SH-SY5Y (cell line): ENCODE data around the gene DOCK8.

Source experiments
- GATA2 ChIP-seq: IDR thresholded peaks from 2 replicates; pipeline ENCODE4 v1.6.1; 2011; ENCODE audit warnings: mild to moderate bottlenecking, low read depth, low read length
- GATA3 ChIP-seq: IDR thresholded peaks from 2 replicates; pipeline ENCODE4 v1.6.1; 2011; ENCODE audit warnings: low read depth, mild to moderate bottlenecking, low read length, moderate library complexity

The DOCK8 gene

DNA sequence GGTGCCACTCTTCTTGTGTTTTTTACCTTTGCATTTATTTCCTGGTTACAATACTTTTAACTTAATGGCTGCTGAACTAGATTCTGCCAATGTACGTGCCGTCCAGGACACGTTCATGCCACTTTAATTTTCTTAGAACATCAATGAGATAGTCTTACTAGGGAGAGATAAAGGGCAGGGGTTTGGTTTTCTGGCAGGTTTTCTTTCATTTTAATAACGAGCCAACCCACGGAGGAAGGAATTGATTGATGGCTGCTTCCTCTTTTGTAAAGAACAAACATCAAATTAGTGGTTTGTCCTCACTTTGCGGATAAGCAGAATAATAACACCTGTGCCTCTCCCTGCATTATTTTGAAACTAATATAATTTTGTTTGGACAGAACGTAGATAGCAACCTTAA is 135.7 kb downstream of the DOCK8 start:
- TF ChIP-seq GATA2 (no peak), GATA3 (no peak)

DNA sequence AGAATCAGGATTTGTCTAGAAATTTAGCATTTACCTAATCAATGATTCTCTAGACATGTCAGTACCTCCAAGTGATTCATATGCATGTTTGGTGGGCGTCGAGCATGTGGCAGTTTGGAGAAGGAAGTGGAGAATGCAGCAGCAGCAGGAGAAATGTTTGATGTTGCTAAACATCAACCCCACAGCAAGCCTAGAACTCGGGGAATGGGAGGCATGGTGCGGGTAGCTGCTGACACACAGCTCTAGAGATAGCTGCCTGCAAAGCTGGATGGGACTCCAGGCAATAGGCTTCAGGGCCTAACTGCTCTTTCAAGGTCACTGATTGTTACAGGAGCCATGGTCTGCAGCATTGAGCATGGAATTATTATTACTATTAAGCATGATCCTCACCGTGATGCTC is 137.3 kb downstream of the DOCK8 start:
- TF ChIP-seq GATA3 (no peak), GATA2 (no peak)

GRCh38 chr9:353077-353476 is 138.4 kb downstream of the DOCK8 start:
- TF ChIP-seq GATA2 (no peak), GATA3 (no peak)

- TF ChIP-seq GATA3 (no peak), GATA2 (no peak)
These were observed 139.8 kb downstream of the DOCK8 start for GRCh38 chr9:354453-354852.

- TF ChIP-seq GATA3 (no peak), GATA2 (no peak)
These were observed 142.9 kb downstream of the DOCK8 start for GRCh38 chr9:357560-357959.

- TF ChIP-seq GATA3: no peak
- TF ChIP-seq GATA2: no peak
These were observed 148.1 kb downstream of the DOCK8 start for GRCh38 chr9:362561-363273.

DNA sequence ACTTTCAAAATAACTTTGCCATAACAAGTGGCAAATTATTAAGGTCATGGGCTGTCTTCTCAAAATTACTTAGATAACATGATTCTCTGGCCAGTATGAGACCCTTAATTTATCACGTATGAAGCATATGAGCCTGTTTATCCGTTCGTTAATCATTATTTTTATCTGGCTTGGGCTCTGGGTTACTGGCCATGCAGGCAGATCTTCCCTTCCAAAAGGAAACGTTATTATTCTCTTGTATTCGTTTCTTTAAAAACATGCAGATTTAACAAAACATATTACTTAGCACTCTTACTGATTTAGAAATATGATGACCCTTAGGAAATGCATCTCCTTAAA is 148.6 kb downstream of the DOCK8 start:
- TF ChIP-seq GATA2 (no peak), GATA3 (no peak)

DNA sequence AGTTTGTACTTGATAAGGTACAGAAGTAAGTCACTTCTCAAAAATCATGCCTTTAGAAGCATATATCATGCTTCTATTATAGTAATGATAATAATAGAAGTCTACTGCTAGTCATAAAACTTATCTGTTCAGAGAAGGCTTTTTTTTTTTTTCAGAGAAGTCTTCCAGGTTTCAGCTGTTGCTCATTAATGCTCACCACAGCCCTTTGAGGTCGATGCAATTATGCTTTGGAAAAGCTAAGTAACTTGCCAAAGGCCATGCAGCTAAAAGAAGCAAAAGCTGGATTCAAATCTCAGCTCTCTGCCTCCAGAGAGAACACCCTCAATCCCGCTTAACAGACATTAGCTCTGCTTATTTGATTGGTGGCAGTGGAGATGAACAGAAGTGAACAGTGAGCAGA is 150.8 kb downstream of the DOCK8 start:
- TF ChIP-seq GATA2 (no peak), GATA3 (no peak)

DNA sequence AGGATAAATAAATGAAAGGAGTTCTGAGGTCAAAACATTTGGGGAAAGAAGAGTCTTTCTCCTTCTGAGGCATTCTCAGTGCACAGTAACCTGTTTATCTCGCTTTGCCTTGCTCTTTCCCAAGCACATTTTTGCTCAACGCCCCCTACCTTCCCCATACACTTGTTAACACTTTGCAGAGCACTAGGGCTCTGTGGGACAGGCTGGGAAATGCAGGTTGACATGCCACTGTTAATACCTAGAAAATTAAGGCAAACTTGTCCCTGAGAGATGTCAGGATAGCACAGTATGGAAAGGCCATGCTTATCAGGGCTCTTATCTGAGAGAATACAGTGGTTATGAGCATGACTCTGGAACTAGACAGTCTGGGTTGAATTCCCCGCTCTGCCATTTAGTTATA is 152.0 kb downstream of the DOCK8 start:
- TF ChIP-seq GATA2 (no peak), GATA3 (no peak)

GRCh38 chr9:370086-370485 is 155.4 kb downstream of the DOCK8 start:
- TF ChIP-seq GATA2 (no peak), GATA3 (no peak)

DNA sequence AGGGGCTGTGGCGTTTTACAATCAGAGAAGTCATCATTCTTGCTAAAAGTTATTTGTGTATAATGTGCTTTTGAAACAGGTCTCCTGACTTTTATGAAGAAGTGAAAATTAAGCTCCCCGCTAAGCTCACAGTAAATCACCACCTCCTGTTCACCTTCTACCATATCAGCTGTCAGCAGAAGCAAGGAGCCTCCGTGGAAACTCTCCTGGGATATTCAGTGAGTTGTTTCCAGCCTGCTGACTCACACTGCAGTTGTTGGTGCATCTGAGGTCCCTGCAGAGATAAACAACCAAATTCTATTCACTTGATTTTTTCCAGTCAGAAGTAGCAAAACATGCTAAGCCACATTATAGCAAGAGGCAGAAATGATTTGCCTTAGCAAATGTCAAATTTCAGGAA is 156.7 kb downstream of the DOCK8 start:
- TF ChIP-seq GATA3 (no peak), GATA2 (no peak)

DNA sequence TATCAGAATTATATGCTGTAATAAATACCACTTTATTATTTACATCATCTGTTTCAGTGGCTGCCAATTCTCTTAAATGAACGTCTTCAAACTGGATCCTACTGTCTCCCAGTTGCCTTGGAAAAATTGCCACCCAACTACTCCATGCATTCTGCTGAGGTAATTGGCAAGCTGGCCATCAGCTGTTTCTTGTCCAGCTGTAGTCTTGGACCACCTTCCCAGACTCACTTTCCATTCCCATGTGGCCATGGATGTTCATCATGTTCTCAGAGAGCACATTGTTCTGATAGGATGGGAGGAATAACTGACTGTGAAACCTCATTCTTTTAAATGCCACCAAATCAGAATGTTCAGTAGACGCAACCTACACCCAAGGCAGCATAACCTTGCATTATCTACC is 157.5 kb downstream of the DOCK8 start:
- TF ChIP-seq GATA2 (no peak), GATA3 (no peak)

DNA sequence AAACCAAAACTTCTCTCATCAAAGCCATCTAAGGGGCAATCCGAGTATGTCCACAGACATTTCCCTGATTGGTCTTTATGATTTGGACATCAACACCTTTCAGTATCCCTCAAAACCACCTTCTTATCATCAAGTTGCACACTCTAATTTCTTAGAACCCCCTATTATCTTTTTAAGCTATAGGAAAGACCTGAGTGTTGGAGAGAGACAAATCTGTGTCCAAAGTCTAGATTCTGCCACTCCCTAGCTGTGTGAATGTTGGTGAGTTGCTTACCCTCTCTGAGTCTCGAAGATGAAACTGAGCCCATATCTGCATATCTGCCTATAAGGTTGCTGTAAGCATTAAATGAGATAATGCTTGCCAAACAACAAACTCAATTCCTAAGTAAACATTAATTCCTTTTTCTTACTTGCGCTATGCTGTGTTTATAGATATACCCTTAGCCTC is 159.1 kb downstream of the DOCK8 start:
- TF ChIP-seq GATA3 (no peak), GATA2 (no peak)

GRCh38 chr9:374736-375135 is 160.1 kb downstream of the DOCK8 start:
- no peak for TF ChIP-seq GATA3
- TF ChIP-seq GATA2: no peak

DNA sequence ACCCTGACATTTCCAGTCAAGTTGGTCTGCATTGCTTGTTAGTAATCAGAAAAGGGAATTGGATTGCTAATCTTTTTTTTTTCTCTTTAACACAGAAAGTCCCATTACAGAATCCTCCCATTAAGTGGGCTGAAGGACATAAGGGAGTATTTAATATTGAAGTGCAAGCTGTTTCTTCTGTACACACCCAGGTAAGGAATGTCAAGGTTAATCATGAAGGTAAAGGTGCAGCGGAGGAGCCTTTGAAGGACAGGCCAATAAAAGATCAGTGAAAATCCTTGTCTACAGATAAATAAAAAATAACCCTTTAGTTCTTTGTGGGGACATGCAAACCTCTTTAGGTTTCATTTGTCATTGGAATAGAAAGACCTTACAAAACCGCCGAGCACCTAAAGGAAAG is 161.4 kb downstream of the DOCK8 start:
- no peak for TF ChIP-seq GATA2
- no peak for TF ChIP-seq GATA3

DNA sequence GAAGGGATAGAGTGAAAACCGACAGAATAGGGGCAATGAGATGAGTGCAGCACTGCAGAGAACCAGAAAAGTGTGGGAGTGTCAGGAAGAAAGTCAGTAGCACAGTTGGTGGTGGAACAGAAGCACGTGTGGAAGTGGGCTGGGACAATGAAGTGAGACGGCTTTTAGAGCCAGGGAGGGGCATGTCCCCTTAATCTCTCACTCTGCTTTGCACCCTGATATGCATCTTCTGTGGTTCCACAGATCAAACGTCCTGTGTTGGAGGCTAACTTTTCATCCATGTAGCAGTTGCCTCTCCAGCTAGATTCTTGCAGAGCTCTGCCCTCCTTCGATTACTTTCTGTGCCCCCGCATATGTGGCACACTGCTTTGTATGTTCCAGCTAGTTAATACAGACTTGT is 163.6 kb downstream of the DOCK8 start:
- TF ChIP-seq GATA3: no peak
- TF ChIP-seq GATA2: no peak

- no peak for TF ChIP-seq GATA2
- TF ChIP-seq GATA3: no peak
These were observed 167.7 kb downstream of the DOCK8 start for GRCh38 chr9:382383-382782.
